Astrocyte (in vitro differentiated cells and primary cell): ENCODE data around the gene ESD. TPM values are rescaled to one million over a fixed set of nuclear protein-coding genes. Genes with fewer than 3 reads are reported as not detected.
"Not testable (repeated sequence)": the region's sequence is repeated elsewhere in the genome, so short reads cannot be mapped to it uniquely, and the experiment has no call there.

Source experiments
- DNase-seq: peaks from one replicate; pipeline ENCODE4 v3.0.0-alpha.2; 2010; ENCODE audit warnings: low read depth
- FAIRE-seq: peaks from 2 replicates; lab custom pipeline; 2011; peaks lifted over from hg19 to GRCh38; lab: Jason Lieb, UNC
- H2AFZ ChIP-seq: 2 replicates; pipeline ENCODE4 v1.6.0; 2012; ENCODE audit warnings: low read depth, low read length, inconsistent platforms
- H3K27ac ChIP-seq: 2 replicates; pipeline ENCODE4 v1.5.1; 2011; ENCODE audit warnings: low read depth, low read length, inconsistent platforms
- H3K27me3 ChIP-seq: 2 replicates; pipeline ENCODE4 v1.6.0; 2011; ENCODE audit warnings: low read length, inconsistent platforms; ENCODE audit not compliant: insufficient read depth
- H3K36me3 ChIP-seq: 2 replicates; pipeline ENCODE4 v1.5.1; 2011; ENCODE audit warnings: low read length, inconsistent platforms; ENCODE audit not compliant: insufficient read depth
- H3K4me1 ChIP-seq: 2 replicates; pipeline ENCODE4 v1.5.1; 2011; ENCODE audit warnings: low read length, inconsistent platforms; ENCODE audit not compliant: insufficient read depth
- H3K4me2 ChIP-seq: 2 replicates; pipeline ENCODE4 v1.6.0; 2012; ENCODE audit warnings: low read length, inconsistent platforms
- H3K4me3 ChIP-seq: 2 replicates; pipeline ENCODE4 v1.5.1; 2011; ENCODE audit warnings: low read depth, mild to moderate bottlenecking, low read length, inconsistent platforms; ENCODE audit not compliant: insufficient read depth
- H3K79me2 ChIP-seq: 2 replicates; pipeline ENCODE4 v1.6.0; 2012; ENCODE audit warnings: mild to moderate bottlenecking, low read length, inconsistent platforms; ENCODE audit not compliant: insufficient read depth
- H3K9ac ChIP-seq: 2 replicates; pipeline ENCODE4 v1.6.0; 2012; ENCODE audit warnings: mild to moderate bottlenecking, low read length, inconsistent platforms
- H3K9me3 ChIP-seq: 2 replicates; pipeline ENCODE4 v1.5.1; 2012; ENCODE audit warnings: low read depth, mild to moderate bottlenecking, low read length, inconsistent platforms; ENCODE audit not compliant: insufficient read depth
- H4K20me1 ChIP-seq: 2 replicates; pipeline ENCODE4 v1.6.0; 2012; ENCODE audit warnings: low read length, inconsistent platforms; ENCODE audit not compliant: insufficient read depth
- H3K27ac Mint-ChIP-seq: one replicate; pipeline ENCODE4 v1.8.0; 2021; ENCODE audit warnings: mild to moderate bottlenecking, mixed read lengths; ENCODE audit not compliant: unreplicated experiment
- H3K27me3 Mint-ChIP-seq: one replicate; pipeline ENCODE4 v1.8.0; 2021; ENCODE audit warnings: low read depth, mixed read lengths; ENCODE audit not compliant: unreplicated experiment
- H3K36me3 Mint-ChIP-seq: one replicate; pipeline ENCODE4 v1.8.0; 2021; ENCODE audit warnings: low read depth, mixed read lengths; ENCODE audit not compliant: unreplicated experiment
- H3K4me1 Mint-ChIP-seq: one replicate; pipeline ENCODE4 v1.8.0; 2021; ENCODE audit warnings: low read depth, mixed read lengths; ENCODE audit not compliant: unreplicated experiment
- H3K4me3 Mint-ChIP-seq: one replicate; pipeline ENCODE4 v1.8.0; 2021; ENCODE audit warnings: mild to moderate bottlenecking, moderate library complexity, mixed read lengths; ENCODE audit not compliant: unreplicated experiment
- H3K9me3 Mint-ChIP-seq: one replicate; pipeline ENCODE4 v1.8.0; 2021; ENCODE audit warnings: mild to moderate bottlenecking, mixed read lengths; ENCODE audit not compliant: unreplicated experiment
- CTCF ChIP-seq: IDR thresholded peaks from 2 replicates; pipeline ENCODE4 v1.5.1; 2011; ENCODE audit warnings: low read depth, mild to moderate bottlenecking, inconsistent platforms, low read length, moderate library complexity; ENCODE audit not compliant: insufficient read depth
- EZH2 ChIP-seq: IDR thresholded peaks from 2 replicates; pipeline ENCODE4 v1.6.1; 2012; ENCODE audit warnings: mild to moderate bottlenecking, low read length, inconsistent platforms; ENCODE audit not compliant: insufficient read depth
- total RNA-seq: library from RNA; stranded (reverse); gene quantifications from 2 replicates; pipeline ENCODE4 v1.2.1, GENCODE V29; 2021

Gene ESD
- total RNA-seq, 1 donor from 2014 or later: 91.3 TPM

DNA sequence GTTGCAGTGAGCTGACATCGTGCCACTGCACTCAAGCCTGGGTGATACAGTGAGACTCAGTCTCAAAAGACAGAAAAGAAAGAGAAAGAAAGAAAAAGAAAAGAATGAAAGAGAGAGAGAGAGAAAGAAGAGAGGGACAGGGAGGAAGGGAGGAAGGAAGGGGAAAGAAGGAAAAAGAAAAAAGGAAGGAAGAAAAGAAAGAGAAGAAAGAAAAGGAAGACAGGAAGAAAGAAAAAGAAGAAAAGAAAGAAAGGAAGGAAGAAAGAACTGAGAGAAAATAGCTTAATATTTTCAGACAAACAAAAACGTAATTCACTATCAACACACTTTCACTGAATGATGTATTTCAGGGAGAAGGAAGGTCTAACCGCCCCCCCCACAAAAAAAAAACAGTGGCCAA is 39.3 kb downstream of the ESD start:
- Histone ChIP-seq H4K20me1 (no peaks in the 10 kb centered on the region), H3K4me1 (no peaks in the 10 kb centered on the region), H3K79me2 (no peaks in the 10 kb centered on the region), H3K4me2 (no peak overlapping the region), H3K36me3 (peaks cover 6% of the 10 kb centered on the region), H3K9ac (no peak overlapping the region), H2AFZ (no peak overlapping the region), H3K27me3 (no peaks in the 10 kb centered on the region), H3K4me3 (no peak overlapping the region), H3K27ac (no peak overlapping the region), H3K9me3 (no peaks in the 10 kb centered on the region)
- H3K36me3 Mint-ChIP-seq: peaks cover 2% of the 10 kb centered on the region
- no peaks in the 10 kb centered on the region for H3K27me3 Mint-ChIP-seq
- H3K27ac Mint-ChIP-seq: no peak overlapping the region
- FAIRE-seq: no peak
- no peak for DNase-seq
- peaks cover 5% of the 10 kb centered on the region for H3K4me1 Mint-ChIP-seq
- no peak overlapping the region for H3K4me3 Mint-ChIP-seq
- no peak for TF ChIP-seq CTCF
- H3K9me3 Mint-ChIP-seq: no peaks in the 10 kb centered on the region

- Histone ChIP-seq H3K4me3 (no peak overlapping the region), H3K9me3 (no peaks in the 10 kb centered on the region), H4K20me1 (no peaks in the 10 kb centered on the region), H3K4me1 (peaks cover 3% of the 10 kb centered on the region), H2AFZ (no peak overlapping the region), H3K27me3 (no peaks in the 10 kb centered on the region), H3K36me3 (peaks cover 6% of the 10 kb centered on the region), H3K27ac (no peak overlapping the region), H3K9ac (no peak overlapping the region), H3K79me2 (no peaks in the 10 kb centered on the region), H3K4me2 (no peak overlapping the region)
- H3K4me1 Mint-ChIP-seq: peaks cover 7% of the 10 kb centered on the region
- TF ChIP-seq EZH2 (no peak), CTCF (no peak)
- no peak for DNase-seq
- no peaks in the 10 kb centered on the region for H3K9me3 Mint-ChIP-seq
- no peaks in the 10 kb centered on the region for H3K27me3 Mint-ChIP-seq
- no peak overlapping the region for H3K4me3 Mint-ChIP-seq
- no peak overlapping the region for H3K27ac Mint-ChIP-seq
- no peak for FAIRE-seq
- peaks cover 2% of the 10 kb centered on the region for H3K36me3 Mint-ChIP-seq
These were observed 40.0 kb downstream of the ESD start for GRCh38 chr13:46756977-46757376.

DNA sequence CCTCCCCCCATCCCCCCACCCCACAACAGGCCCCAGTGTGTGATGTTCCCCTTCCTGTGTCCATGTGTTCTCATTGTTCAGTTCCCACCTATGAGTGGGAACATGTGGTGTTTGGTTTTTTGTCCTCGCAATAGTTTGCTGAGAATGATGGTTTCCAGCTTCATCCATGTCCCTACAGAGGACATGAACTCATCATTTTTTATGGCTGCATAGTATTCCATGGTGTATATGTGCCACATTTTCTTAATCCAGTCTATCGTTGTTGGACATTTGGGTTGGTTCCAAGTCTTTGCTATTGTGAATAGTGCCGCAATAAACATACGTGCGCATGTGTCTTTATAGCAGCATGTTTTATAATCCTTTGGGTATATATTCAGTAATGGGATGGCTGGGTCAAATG is 41.5 kb downstream of the ESD start:
- H3K9ac ChIP-seq, FAIRE-seq, DNase-seq, H3K9me3 Mint-ChIP-seq, H3K36me3 Mint-ChIP-seq, H3K27me3 Mint-ChIP-seq, H3K36me3 ChIP-seq, H3K9me3 ChIP-seq, H3K27ac ChIP-seq, H4K20me1 ChIP-seq, H3K79me2 ChIP-seq, H2AFZ ChIP-seq, H3K4me3 Mint-ChIP-seq, H3K27me3 ChIP-seq, H3K4me2 ChIP-seq, H3K27ac Mint-ChIP-seq, H3K4me3 ChIP-seq: not testable (repeated sequence)
- peaks cover 12% of the 10 kb centered on the region for H3K4me1 Mint-ChIP-seq
- H3K4me1 ChIP-seq: peaks cover 13% of the 10 kb centered on the region
